ENCODE data around the gene RBM10.
"Not testable (repeated sequence)": the region's sequence is repeated elsewhere in the genome, so short reads cannot be mapped to it uniquely, and the experiment has no call there.

The RBM10 gene

DNA sequence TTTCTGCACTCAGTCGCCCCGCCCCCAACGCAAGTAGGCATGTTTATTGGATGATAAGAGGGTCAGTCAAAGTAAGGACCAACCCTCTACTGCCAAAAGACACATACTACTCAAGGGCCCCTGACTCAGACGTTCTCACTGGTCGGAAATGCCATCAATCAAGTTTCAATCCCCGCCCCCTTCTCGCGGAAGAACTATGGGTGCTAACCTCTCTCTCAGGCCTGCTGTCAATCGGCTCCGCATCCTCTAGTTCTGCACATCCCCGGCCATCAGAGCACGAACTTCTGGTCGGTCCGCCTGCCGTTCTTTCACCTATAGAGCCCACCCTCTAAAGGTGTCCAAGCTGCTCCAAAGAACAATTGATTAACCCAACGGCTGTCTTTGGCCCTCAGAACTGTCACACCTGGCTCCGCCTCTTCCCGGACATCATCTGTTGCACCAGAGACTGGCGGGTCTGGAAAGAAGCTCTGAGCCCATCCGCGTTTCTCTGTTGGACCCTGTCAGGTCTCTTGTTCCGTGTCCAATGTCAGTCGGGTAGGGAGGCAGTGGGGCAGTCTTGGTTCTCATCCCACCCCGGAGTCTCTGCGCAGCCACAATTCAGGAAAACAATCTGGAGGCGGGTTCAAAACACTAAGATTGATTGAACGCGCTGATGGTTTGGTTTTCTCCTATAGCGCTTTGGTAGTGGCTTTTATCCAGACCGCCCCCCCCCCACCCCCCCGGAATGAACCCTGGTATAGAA, 15.7 kb upstream of the RBM10 start:
- DNase-seq (ENCODE audit: extremely low read depth, low read depth) = peak; percentile 92
- TF ChIP-seq, protein P1, sequence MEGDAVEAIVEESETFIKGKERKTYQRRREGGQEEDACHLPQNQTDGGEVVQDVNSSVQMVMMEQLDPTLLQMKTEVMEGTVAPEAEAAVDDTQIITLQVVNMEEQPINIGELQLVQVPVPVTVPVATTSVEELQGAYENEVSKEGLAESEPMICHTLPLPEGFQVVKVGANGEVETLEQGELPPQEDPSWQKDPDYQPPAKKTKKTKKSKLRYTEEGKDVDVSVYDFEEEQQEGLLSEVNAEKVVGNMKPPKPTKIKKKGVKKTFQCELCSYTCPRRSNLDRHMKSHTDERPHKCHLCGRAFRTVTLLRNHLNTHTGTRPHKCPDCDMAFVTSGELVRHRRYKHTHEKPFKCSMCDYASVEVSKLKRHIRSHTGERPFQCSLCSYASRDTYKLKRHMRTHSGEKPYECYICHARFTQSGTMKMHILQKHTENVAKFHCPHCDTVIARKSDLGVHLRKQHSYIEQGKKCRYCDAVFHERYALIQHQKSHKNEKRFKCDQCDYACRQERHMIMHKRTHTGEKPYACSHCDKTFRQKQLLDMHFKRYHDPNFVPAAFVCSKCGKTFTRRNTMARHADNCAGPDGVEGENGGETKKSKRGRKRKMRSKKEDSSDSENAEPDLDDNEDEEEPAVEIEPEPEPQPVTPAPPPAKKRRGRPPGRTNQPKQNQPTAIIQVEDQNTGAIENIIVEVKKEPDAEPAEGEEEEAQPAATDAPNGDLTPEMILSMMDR (IDR thresholded peaks at IDR 0.05; ENCODE audit: low read depth, low read length) = no peak

- DNase-seq (ENCODE audit: extremely low read depth, low read depth) = no peak
- TF ChIP-seq, protein P1 (IDR thresholded peaks at IDR 0.05; ENCODE audit: low read depth, low read length) = no peak
These were observed 15.1 kb upstream of the RBM10 start for GRCh38 chrX:47129899-47130358.

- DNase-seq (ENCODE audit: extremely low read depth, low read depth) = no peak
- TF ChIP-seq, protein P1 (IDR thresholded peaks at IDR 0.05; ENCODE audit: low read depth, low read length) = no peak
These were observed 11.5 kb upstream of the RBM10 start for GRCh38 chrX:47133493-47133892.

DNA sequence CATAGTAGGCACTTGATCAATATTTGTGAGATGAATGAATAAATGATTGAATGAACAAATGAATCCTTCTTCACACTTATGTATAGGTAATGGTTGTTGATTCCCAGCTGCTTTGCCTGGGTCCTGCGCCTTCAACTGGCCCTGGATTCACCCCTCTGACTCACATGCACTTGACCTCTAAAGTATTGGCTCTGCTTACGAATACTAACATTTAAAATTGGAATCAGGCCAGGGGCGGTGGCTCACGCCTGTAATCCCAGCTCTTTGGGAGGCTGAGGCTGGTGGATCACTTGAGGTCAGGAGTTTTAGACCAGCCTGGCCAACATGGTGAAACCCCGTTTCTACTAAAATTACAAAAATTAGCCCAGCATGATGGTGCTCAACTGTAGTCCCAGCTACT, 9.4 kb upstream of the RBM10 start:
- not testable (repeated sequence) for DNase-seq (ENCODE audit: extremely low read depth, low read depth)

DNA sequence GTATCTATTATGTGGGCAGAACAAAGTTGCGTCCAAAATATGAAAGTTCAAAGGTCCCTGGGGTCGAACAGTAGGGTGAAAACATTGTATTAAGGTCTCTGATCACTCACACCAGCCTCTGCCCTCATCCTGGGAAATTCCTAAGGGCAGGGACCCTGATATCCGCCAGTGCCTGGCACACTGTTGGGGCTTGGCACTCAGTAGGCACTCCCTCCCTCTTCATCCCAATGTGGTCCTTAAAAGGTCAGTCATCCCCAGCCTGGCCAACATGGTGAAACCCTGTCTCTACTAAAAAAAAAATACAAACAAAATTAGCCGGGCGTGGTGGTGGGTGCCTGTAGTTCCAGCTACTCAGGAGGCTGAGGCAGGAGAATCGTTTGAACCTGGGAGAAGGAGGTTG, 6.8 kb upstream of the RBM10 start:
- TF ChIP-seq, protein P1 (IDR thresholded peaks at IDR 0.05; ENCODE audit: low read depth, low read length) = no peak
- DNase-seq (ENCODE audit: extremely low read depth, low read depth) = no peak

DNA sequence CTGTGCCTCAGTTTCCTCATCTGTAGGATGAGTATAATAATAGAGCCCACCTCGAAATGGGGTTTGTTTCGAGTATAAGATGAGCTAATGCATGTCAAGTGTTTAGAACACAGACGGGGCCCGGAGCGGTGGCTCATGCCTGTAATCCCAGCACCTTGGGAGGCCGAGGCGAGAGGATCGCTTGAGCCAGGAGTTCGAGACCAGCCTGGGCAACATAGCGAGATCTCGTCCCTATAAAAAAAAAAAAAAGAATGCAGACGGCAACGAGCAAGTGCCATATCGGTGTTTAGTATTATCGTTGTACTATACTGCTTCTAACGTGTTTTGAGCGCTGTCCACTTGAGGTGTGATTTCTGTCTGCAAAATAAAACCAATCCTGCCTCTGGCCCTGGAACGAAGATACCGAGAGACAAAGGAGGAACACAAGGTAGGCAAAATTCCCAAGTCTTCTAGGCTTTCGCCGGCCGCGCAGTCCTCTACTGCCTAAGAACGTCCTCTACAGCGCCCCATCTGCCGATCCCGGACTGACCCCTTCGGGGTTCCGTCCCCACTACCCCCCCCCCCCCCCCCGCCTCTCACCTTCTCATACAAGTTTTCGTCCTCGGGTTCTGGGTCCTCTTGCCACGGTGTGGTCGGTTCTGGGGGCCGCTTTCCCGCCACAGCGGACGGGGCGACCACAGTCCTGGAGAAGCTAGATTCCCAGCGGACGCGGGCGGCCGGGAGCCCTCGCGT, 961 bp upstream of the RBM10 start:
- TF ChIP-seq, protein P1 (IDR thresholded peaks at IDR 0.05; ENCODE audit: low read depth, low read length) = no peak
- DNase-seq (ENCODE audit: extremely low read depth, low read depth) = no peak

DNA sequence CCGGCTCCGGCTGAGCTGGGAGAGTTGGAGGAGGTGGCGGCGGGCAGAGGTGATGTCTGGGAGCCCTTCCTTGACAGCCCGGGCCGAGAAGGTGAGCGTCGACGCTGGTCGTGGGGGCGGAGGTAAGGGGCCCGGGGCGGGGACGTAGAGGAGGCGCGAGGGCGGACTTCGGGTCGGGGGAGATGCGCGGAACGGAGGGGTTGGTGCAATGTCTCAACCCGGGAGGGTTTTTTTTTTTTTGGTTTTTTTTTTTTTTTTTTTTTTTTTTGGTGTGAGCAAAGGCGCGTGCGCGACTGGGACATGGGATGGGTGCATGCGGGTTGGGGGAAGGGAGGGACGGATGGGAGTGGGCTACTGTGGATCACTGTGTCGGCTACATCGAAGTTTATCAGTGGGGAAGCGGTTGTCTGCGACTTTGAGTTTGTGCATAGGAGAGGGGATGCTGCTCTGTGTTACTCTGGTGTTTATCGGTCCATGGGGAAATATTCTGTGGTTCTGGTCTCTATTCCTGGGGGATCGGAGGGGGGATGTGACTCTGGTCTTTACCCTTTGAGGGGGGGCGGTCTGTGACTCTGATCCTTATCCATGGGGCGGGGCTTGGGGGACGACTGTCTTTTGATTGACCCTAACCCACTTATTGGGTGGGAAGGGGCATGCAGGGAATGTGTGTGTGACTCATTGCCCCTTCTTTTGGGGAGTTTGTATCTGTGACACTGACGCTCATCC, 537 bp downstream of the RBM10 start:
- no peak for DNase-seq (ENCODE audit: extremely low read depth, low read depth)
- TF ChIP-seq, protein P1 (IDR thresholded peaks at IDR 0.05; ENCODE audit: low read depth, low read length) = no peak
